Stimulated activated CD4-positive, alpha-beta T cell treated with anti-CD3 and anti-CD28 coated beads, TNF-alpha, amount 100 ng/mL, for 4 hours (primary cell): ENCODE measurements around the gene RASSF4.
A peak's percentile ranks its signal among the peaks of the same experiment; 100 is the strongest.

Experiments
- DNase-seq, 3 experiments: peaks; one replicate each; pipeline ENCODE4 v3.0.0-alpha.2; 2020; ENCODE audit warnings: low read depth in 3 of 3

The RASSF4 gene

DNA sequence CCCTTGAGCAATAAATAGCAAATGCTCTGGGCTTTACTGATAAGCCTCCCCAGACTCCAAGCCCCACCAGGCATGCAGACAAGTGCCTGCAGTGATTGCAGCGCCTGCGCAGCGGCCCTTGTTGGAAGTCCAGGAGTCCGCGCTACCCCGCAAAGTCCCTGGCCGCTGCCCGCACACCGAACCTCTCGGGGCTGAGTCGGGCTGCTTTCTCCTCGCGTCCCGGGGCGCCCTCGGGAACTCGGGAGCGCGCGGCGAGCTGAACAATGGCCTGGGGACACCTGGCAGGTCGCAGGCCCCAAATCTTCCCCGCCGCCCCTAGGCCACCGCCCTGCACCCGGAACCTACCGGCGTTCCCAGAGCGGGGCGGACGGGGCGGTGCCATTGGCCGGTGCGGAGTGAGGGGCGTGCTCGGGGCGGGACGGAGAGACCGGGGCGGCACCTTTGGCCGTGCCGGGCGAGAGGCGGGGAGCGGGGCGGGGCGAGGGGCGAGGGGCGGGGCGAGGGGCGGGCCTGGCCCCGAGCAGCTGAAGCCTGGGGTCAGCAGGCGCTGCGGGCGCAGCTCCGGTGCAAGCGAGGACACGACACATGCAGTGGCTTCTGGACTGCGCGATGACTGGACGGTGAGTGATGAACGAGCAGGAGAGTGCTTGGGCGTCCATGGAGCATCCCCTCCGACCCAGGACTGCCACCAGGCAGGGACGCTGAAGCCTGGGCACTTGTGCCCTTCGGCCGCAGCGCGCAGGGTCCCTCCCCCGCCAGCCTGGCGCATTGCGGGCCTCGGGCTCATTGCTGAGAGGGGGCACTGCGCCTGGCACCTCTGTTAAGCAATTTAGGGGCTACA is at the start of gene RASSF4:
RASSF4 (plus strand) TSS at position 556 of the 841 bp plus-strand sequence. CDS start 10,401 bp downstream, outside the sequence.
- DNase-seq: peak; percentile 82 to 87 (median 83)

DNA sequence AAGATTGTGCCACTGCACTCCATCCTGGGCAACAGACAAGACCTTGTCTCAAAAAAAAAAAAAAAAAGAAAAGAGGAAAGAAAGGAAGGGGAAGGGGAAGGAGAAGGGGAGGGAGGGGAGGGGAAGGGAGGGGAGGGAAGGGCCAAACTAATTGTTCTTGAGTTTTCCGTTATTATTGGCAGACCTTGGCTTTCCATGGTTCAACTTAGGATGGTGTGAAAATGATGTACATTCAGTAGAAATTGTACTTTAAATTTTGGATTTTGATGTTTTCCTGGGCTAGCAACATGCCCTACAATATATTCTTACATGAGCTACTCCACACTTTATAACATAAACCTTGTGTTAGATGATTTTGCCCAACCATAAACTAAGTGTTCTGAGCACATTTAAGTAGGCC is 49.7 kb upstream of the RASSF4 start:
- DNase-seq: no peak

- no peak for DNase-seq
Observed at GRCh38 chr10:44910602-44911001, 49.0 kb upstream of the RASSF4 start.

GRCh38 chr10:44911081-44911540 is 48.5 kb upstream of the RASSF4 start, which contains the start of gene TMEM72:
TMEM72 (plus strand) TSS chr10:44911337; CDS start chr10:44911513, 176 bp downstream.
- no peak for DNase-seq

DNA sequence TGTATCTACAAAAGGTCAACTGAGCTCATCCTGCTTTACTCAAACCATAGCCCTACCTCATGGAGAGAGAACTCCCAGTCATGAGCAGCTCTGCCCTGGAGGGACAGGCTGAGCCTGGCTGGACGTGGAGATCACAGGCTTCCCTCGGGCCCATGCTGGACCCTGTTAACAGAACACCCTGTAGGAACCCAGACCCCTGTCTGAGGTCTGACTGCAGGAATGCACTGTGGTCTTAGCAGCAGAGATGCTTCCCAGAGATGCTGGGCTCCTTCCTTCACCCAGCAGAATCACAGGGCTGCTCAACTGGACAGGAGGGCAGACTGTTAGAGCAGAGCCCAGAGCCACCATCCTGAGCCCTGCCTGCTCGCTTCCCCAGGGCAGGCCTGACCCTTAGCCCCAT is 47.7 kb upstream of the RASSF4 start:
- no peak for DNase-seq

DNA sequence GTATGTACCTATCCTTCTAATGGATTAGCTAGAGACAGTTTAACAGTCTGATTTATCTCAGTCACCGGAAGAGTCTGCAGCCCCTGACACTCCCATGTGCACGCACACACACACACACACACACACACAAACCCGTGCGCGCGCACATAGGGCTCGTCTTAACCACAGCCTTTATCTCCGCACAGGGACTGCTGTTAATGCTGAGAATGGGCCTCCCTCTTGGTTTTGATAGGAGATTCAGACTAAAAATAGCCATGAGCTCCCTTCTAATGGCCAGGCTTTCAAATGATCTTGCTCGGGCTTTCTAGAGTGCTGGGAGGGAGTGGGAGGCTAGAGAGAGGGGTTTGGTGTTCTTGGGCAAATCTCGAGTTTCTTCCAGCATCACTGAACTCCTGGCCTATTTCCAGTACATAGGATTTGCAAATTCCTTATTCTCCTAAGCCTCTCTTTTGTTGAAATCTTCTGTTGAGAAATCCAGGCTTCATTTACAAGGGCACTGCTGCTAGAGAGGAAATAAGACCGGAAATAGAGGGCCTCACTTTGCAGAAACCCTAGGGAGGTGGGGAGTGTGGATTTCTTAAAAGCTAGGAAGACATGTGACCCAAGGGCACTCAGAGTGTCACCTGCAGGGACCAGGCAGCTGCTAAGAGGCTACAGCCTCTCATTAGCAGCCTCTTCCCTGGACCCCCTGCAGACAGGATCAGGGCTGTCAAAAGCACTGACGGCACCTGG is 46.1 kb upstream of the RASSF4 start:
- DNase-seq: no peak

GRCh38 chr10:44914891-44915290 is 44.7 kb upstream of the RASSF4 start:
- DNase-seq: no peak

- no peak for DNase-seq
Observed at GRCh38 chr10:44916429-44916828, 43.2 kb upstream of the RASSF4 start.

- no peak for DNase-seq
Observed at GRCh38 chr10:44917848-44918247, 41.8 kb upstream of the RASSF4 start.

GRCh38 chr10:44920252-44920651 is 39.4 kb upstream of the RASSF4 start:
- no peak for DNase-seq

DNA sequence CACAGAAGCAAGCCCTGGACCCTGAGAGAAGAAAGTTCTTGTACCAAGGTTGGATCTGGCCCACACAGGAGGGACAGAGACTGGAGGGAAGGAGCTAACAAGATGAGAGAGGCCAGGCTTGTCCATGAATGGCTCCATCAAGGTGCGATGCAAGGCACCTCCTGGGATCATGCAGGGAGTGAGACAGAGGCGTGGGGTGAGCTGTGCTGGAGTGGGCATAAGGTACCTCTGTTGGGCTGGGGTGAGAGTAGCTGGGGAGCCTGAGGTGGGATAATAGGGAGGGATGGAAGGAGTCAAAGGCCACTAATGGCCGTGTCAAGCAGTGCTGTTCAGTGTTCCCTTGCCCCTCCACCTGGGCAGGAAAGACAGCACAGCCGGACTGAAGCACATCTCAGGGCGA is 38.5 kb upstream of the RASSF4 start:
- no peak for DNase-seq

- DNase-seq: no peak
Observed at GRCh38 chr10:44921506-44921905, 38.1 kb upstream of the RASSF4 start.

DNA sequence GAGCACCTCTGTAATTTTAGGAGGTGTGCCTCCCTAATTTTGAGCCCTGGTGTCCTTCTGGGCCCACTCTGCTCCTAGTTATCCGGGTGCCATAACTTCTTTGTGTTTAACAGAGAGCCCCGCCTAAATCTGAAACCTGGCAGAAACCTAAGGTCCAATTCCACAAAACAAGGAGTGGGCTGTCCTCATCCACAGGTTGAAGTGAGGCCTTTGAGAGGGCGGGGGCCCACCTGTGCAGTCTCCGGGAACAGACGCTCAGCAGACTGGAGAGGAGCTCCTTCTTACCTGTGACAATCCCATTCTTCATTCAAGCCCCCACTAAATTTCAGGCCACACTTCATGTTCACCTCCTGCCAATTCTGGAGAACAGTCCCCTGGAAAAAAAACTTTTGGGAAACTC is 37.6 kb upstream of the RASSF4 start:
- no peak for DNase-seq

DNA sequence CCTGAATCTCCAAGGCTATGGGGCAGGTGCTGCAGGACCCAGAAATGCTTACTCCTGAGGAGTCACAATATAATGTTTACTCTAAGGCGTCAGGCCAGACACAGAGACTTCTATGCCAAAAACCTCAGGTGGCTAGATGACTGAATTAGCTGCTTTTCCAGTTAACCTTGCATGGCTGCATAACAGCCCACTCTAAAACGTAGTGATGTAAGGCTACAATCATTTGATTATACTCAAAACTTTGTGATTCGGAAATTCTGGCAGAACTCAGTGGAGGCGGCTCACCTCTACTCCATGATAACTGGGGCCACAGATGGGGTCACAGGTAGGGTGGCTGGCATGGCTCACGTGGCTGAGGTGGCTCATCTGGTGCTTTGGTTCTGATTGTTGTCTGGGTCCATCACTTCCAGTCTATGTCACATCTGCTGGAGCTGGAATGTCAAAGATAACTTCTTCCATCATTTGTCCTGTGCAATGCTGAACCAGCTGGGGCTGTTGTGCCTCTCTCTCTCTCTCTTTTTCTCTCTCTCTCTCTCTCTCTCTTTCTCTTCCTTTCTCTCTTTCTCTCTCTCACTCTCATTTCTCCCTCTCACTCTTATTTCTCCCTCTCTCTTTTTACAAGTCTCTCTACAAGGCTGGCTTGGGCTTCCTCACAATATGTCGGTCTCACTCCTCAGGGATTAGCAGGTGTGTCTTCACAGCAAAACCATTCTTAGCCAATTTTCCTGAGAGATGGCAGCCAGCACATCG is 36.6 kb upstream of the RASSF4 start:
- no peak for DNase-seq

DNA sequence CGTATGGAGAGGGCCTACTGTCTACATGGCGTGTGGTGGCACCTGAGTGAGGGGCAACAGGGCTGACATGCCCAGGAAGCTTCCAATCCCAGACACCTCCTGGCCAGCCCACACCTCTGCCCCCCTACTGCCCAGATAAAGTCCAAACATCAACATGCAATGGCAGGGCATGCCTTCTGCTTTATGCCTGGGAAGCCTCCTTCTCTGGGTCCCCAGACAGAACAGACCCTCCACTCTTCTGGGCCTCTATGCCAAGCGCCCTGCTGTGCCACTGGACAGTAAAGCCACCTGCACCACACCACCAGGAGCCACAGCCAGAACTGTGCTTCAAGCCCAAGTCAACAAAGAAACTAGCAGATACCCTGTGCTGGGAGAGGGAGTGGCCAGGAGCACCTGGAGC is 36.0 kb upstream of the RASSF4 start:
- DNase-seq: no peak

DNA sequence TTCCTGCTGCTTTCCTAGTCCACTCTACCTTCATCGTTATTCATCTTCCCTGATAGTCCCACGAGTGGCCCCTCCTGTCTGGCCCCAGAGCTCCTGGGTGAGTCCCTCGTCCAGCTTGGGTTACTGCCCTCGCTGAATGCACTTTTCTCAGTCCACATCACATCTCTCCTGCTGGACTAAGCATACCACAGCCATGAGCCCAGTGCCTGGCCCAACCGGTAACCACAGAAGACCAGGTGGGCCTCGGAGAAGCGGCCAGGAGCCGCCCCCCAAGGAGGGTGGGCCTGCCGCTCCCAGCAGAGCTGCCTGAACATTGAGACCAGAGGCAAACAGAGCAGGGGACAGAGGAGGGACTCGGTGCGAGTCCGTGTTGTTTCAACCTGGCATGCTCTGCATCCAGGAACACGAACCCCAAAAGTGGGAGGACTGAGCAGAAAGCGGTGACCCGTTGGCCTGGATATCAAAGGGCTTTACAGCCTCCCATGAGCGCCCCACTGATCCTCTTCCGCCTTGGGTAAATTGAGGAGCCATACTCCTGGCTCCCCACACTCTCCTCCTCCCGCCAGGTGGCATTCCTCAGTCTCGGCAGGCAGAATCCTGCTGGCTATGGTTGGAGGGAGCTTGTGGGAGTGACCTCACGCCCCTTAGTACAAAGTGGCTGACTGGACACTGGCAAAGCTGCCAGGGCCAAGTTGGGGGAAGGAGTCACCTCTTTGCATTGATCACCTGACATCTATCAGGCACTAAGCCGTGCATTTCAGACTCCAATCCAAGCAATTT is 35.2 kb upstream of the RASSF4 start:
- no peak for DNase-seq

DNA sequence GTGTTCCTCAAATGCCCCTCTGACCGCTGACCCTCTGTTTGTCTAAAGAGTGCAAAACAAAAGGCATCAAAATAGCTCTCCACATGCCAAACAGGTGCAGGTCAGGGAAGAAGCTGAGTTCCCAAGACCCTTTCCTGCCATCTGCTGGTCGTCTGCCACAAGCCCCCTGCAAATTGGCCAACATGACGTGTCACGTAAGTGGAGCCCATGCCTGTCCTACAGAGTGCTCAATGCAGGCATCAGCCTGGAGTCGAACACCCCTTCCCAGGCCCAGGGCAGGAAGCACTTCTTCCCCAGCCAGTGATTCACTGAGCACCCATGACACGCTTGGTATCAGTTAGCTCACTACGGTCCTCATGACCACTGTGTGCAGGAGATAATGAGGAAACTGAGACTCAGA is 34.4 kb upstream of the RASSF4 start:
- no peak for DNase-seq

DNA sequence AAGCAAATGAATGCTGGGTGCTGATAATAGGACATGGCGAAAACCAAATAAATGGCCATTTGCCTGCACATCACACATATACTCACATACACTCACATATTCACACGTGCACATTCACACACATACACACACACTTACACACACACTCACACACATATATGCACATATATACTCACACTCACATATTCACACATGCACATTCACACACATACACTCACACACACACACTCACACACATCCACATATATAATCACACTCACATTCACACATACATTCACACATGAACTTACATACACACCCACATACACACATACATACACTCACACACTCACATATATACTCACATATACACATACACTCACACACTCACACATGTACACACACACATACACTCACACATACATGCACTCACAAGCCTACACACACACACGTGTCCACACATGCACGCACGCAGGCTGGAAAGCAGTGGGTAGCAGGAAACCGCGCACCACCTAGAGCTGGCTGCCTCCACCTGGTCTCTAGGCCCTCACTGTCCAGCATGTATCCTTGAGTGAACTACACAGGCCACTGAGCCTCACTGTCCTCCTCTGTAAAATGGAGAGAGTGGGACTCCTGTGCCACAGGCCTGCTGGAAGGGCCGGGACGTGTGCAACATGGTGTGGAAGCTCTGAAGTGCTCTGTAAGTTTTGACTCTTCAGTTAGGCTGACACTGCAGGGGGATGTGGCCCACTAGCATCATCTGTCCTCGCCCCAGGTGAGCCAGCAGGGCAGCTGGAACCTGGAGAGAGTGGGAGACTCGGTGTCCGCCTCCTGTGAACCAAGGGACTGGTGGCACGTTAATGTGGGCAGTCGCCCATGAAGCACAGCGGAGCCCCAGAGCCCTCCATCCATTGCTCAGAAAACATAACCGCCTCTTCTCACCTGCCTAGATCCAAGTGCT is 33.5 kb upstream of the RASSF4 start:
- no peak for DNase-seq

- no peak for DNase-seq
Observed at GRCh38 chr10:44926751-44927351, 32.8 kb upstream of the RASSF4 start.

DNA sequence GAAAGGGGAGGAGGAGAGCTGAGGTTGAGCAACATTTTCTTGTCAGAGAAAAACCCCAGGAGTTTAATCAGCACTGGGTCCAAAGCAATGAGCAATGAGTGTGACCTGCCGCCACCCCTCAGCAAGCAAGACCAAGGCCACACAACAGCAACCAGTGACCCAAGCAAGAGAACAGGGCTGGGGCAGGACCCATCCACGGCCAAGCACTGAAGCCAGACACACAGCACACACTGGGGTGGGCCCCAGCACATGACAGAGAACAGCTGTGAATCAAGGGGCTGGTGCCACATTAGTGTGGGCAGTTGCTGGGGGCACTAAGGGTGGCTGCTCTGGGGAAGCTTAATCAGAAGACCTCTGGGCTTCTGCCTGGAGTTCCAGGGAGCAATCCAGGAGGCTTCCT is 32.2 kb upstream of the RASSF4 start:
- no peak for DNase-seq
